ENCODE data around the gene PAPSS1.
"Not testable (repeated sequence)": the region's sequence is repeated elsewhere in the genome, so short reads cannot be mapped to it uniquely, and the experiment has no call there.

Gene PAPSS1

DNA sequence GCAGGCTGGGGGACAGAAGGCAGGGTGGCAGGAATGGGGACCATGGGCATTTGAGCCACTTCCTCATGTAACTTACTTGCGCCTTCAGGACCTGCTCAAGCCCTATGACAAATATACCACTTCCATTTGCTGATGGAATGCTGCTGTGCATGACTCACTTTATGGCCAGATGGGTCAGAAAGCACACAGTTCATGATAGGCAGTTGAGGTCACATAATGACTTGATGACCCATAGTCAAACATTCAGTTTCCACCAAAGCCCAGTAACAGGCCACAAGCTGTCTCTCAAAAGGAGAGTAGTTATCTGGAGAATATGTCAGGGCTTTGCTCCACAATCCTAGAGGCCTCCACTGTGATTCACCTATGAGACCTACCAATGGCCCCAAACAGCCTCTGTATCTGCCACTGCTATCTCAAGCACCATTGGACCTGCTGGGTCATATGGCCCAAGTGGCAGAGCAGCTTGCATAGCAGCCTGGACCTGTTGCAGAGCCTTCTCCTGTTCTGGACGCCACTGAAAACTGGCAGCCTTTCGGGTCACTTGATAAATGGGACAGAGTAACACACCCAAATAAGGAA lies 5.3 kb upstream of the PAPSS1 start:
- no peak for FAIRE-seq
- no peak for DNase-seq (ENCODE audit: insufficient read length, low spot score)
- TF ChIP-seq, protein P1, sequence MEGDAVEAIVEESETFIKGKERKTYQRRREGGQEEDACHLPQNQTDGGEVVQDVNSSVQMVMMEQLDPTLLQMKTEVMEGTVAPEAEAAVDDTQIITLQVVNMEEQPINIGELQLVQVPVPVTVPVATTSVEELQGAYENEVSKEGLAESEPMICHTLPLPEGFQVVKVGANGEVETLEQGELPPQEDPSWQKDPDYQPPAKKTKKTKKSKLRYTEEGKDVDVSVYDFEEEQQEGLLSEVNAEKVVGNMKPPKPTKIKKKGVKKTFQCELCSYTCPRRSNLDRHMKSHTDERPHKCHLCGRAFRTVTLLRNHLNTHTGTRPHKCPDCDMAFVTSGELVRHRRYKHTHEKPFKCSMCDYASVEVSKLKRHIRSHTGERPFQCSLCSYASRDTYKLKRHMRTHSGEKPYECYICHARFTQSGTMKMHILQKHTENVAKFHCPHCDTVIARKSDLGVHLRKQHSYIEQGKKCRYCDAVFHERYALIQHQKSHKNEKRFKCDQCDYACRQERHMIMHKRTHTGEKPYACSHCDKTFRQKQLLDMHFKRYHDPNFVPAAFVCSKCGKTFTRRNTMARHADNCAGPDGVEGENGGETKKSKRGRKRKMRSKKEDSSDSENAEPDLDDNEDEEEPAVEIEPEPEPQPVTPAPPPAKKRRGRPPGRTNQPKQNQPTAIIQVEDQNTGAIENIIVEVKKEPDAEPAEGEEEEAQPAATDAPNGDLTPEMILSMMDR (IDR thresholded peaks at IDR 0.05; ENCODE audit: insufficient read depth, missing control alignments): no peak

DNA sequence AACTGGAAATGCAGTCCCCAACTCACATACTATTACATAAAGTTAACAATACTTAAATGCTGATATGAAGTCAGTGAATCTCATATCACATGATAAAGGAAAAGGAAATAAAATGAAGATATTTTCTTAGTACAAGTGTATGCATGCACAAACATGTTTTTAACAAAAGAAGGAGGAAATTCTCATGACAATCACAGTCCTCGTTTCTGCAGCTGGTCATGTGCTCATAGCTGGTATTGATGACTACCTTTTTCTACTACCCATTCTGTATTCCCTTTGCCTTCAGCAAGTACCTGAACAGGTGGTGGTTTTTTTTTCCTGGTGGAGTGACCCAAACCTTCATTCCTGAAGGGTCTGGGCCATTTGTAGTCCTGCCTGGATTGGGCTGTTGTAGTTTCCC lies 3.3 kb upstream of the PAPSS1 start:
- FAIRE-seq; DNase-seq (ENCODE audit: insufficient read length, low spot score): not testable (repeated sequence)

DNA sequence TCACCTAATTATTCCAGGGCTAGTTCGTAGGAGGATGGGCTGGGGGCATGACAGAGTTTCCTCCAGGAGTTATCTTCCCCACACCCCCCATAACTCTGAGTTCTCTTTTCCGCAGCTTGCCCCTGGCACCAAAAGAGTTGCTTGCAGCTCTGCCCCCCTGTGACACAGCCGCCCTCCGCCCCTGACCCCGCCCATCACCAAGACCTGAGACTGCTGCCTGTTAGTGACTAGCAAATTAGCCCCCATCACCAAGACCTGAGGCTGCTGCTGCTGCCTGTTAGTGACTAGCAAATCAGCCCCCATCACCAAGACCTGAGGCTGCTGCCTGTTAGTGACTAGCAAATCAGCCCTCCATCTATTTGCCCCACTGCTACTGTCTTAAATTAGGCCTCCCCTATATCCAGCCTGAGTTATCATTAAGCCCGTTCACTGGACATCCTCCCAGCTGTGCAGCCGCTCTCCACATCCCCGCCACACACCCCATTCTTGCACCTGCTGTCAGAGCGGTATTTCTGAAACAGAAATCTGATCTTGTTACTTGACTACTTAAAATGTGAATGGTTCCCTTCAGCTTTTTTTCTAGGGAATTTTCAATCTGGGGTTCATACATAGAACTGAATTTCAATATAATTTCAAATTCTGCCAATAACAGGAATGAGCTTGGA lies 1.5 kb upstream of the PAPSS1 start:
- DNase-seq (ENCODE audit: insufficient read length, low spot score): no peak
- TF ChIP-seq, protein P1 (IDR thresholded peaks at IDR 0.05; ENCODE audit: insufficient read depth, missing control alignments): no peak
- FAIRE-seq: no peak

DNA sequence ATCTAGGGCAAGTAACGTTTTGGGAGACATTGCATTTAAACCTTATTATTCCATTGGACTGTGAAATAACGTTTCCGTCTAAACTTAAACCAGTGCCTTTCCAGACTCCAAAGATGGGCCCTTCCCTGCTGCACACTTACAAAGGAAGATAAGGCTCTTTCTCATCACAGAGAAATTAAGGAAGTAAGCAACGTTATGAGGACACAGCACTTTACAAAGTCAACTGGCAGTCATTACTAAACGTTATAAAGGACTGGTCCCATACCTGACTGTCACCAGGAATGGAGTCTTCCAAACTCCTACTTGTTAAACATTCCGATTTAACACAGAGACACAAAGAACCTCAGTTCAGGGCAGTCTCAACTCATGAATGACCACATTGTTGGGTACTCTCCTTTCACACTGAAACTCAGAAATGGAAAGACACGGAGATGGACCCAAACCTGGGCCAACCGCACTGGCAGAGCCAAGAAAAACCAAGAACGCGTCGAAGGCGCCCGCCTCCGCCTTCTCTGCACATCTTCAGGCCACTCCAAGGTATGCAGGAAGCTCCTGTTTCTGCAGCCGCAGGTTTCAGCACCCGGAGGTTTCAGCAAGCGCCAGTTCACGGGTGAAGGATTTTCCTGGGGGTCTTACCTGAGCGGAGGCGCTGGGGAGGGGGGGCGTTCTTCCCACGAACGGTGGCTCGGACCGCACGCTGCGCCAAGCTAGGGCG lies 670 bp downstream of the PAPSS1 start:
- no peak for FAIRE-seq
- TF ChIP-seq, protein P1 (IDR thresholded peaks at IDR 0.05; ENCODE audit: insufficient read depth, missing control alignments): no peak
- no peak for DNase-seq (ENCODE audit: insufficient read length, low spot score)

DNA sequence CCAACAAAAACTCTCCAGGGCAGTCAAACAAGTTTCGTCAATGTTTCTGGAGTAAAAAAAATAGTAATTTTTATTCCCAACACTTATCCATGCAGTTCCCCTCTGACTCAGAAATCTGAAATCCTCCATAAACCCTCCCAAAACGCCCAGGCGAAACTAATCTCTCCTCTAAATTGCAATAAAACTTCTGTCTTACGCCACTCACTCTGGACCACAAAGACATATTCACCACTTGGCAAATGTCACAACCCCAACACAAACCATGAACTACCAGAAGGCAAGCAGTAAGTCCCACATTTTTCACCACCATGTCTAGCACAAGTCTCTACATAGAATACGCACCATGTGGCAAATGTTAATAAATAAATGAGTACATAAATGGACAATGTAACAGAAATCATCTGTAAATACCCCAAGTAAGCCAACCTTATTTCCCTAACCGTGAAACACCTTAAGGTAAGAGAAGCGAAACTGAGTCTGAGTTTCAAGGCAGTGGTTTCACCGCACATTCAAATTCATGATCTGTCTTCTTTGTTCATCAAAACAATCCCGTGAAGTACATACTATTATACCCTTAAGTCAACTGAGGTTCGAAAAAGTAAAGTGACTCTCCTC lies 1.6 kb downstream of the PAPSS1 start:
- TF ChIP-seq, protein P1 (IDR thresholded peaks at IDR 0.05; ENCODE audit: insufficient read depth, missing control alignments): no peak

DNA sequence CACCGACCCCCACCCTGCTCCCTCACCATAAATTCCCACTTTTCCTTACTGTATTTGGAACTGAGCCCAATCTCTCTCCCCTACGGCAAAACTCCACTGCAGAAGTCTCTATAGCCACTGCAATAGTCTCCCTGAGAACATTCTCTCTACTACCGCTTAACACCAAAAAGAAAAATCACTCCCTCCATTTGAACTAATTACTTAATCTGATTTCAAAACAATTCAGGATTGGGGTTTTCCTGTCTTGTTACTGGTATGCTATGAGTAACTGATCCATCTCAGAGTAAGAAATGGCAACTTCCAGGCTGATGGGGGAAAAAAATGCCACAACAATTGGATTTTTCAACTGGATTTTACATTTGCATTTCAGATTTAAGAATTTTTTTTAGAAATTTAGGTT lies 5.8 kb downstream of the PAPSS1 start:
- no peak for FAIRE-seq
- TF ChIP-seq, protein P1 (IDR thresholded peaks at IDR 0.05; ENCODE audit: insufficient read depth, missing control alignments): no peak

More for the DNA sequence above, 1.6 kb downstream of the PAPSS1 start:
- no peak for FAIRE-seq
- no peak for DNase-seq (ENCODE audit: insufficient read length, low spot score)

DNA sequence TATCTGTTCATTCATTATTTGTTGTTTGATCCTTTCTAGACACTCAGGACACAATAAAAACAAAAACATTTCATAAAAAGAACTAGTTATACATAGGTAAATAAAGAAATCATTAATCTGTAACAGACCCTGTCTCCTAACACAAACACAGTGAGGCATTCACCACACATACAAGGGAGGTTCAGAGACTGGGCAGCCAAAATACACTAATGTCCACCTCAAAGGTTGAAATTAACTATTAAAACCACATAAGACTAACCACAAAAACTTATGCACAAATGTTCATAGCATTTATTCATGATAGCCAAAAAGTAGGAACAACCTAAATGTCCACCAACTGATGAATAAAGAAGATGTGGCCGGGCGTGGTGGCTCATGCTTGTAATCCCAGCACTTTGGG lies 7.8 kb downstream of the PAPSS1 start:
- FAIRE-seq (no peak), DNase-seq (ENCODE audit: insufficient read length, low spot score) (no peak)
- TF ChIP-seq, protein P1 (IDR thresholded peaks at IDR 0.05; ENCODE audit: insufficient read depth, missing control alignments): no peak

More for the DNA sequence above, 5.8 kb downstream of the PAPSS1 start:
- DNase-seq (ENCODE audit: insufficient read length, low spot score): no peak

Data from D721Med (cell line).